ENCODE results near the gene SUPT16H. TPM values are rescaled to one million over a fixed set of nuclear protein-coding genes. Genes with fewer than 3 reads are reported as not detected.

SUPT16H gene
- total and polyA plus RNA-seq, 2 of the 13 experiments (the other 11 are each of a cell fraction or from before 2014, with no cell fraction given) = 77.5 to 230 TPM

- TF ChIP-seq ZNF737 (CRISPR knock-in tag; IDR thresholded peaks at IDR 0.05; ENCODE audit: borderline replicate concordance) = no peak
- no peak for TF ChIP-seq BRD4 (CRISPR knock-in tag; IDR thresholded peaks at IDR 0.05)
- TF ChIP-seq STAT5B (CRISPR knock-in tag; IDR thresholded peaks at IDR 0.05) = no peak
- no peak for TF ChIP-seq THAP11 (CRISPR knock-in tag; IDR thresholded peaks at IDR 0.05)
- TF ChIP-seq NR2C2 (CRISPR knock-in tag; IDR thresholded peaks at IDR 0.05; ENCODE audit: borderline replicate concordance) = no peak
- no peak for TF ChIP-seq KAT2B (IDR thresholded peaks at IDR 0.05; ENCODE audit: borderline replicate concordance, low read depth, low read length)
- no peak for TF ChIP-seq ZNF382 (CRISPR knock-in tag; IDR thresholded peaks at IDR 0.05; ENCODE audit: borderline replicate concordance)
- no peak for TF ChIP-seq ZNF281 (CRISPR knock-in tag; IDR thresholded peaks at IDR 0.05; ENCODE audit: borderline replicate concordance)
- no peak for TF ChIP-seq ZBTB2 (CRISPR knock-in tag; IDR thresholded peaks at IDR 0.05; ENCODE audit: low read depth)
- TF ChIP-seq KLF15 (CRISPR knock-in tag; IDR thresholded peaks at IDR 0.05; ENCODE audit: borderline replicate concordance) = no peak
- no peak for TF ChIP-seq ZNF703 (CRISPR knock-in tag; IDR thresholded peaks at IDR 0.05; ENCODE audit: borderline replicate concordance)
- TF ChIP-seq NCOA1 (CRISPR knock-in tag; IDR thresholded peaks at IDR 0.05) = no peak
Observed at GRCh38 chr14:21311614-21312013, 72.2 kb downstream of the SUPT16H start (continued).

Data from HepG2 (cell line).